ENCODE results near the gene RBFOX1.

RBFOX1 gene

DNA sequence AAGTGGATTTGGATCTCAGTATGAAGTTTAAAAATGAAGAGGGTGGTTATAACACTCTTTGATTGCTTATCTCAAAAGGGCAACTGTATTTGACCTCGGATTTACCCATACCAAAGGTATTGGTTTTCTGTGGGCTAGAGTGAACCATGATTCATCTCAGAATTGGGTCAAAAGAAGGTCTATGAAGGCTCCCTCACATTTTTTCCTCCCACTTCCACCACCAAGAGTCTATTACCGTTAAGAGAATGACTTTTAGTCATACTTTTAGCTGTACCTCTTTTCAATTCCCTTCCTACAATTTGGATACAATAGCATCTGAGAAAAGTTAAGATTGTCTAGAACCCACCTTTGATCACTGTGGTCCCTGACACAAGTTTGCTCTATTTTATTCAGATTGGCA is 280.9 kb downstream of the RBFOX1 start:
- no peak overlapping the region for H3K27ac ChIP-seq
- no peak for DNase-seq (ENCODE audit: low spot score)
- no peak overlapping the region for H3K4me3 ChIP-seq
- TF ChIP-seq, protein P1, sequence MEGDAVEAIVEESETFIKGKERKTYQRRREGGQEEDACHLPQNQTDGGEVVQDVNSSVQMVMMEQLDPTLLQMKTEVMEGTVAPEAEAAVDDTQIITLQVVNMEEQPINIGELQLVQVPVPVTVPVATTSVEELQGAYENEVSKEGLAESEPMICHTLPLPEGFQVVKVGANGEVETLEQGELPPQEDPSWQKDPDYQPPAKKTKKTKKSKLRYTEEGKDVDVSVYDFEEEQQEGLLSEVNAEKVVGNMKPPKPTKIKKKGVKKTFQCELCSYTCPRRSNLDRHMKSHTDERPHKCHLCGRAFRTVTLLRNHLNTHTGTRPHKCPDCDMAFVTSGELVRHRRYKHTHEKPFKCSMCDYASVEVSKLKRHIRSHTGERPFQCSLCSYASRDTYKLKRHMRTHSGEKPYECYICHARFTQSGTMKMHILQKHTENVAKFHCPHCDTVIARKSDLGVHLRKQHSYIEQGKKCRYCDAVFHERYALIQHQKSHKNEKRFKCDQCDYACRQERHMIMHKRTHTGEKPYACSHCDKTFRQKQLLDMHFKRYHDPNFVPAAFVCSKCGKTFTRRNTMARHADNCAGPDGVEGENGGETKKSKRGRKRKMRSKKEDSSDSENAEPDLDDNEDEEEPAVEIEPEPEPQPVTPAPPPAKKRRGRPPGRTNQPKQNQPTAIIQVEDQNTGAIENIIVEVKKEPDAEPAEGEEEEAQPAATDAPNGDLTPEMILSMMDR (IDR thresholded peaks at IDR 0.05): no peak

DNA sequence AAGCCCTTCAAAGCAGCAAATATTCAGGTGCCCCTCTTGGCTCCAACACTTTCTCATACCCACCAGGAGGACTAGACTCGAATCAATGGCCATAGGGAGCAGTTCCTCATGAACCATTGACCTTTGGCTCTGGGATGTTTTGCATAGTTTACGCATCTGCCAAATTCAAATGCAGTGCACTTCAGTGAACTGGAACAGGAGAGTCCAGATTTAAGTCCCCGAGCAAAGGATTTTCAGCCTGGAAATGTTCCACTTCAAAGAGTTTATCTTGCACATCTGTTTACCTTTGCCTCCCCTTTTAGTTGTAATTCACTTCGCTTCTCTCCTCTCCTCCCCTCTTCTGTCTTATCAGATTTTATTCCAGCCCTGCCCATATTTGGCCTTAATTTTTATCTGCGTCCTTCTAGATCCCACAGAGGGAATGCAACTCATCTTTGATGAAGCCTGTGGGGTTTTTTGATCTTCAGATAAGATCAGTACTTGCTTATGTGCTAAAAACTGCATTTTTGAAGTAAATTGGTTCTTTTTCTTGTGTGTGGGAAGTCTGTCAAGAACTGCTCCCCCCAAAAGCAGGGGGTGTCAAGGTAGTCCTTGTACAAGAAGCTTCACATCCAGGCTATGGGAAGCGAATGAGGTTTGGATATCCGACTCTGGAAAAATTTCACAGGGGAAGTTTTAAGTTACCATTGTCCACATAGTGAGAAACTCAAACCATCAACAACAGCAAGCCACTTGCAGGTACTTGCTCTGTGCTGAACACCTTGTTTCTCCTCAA is 281.6 kb downstream of the RBFOX1 start:
- TF ChIP-seq, protein P1 (IDR thresholded peaks at IDR 0.05): no peak
- DNase-seq (ENCODE audit: low spot score): no peak
- Histone ChIP-seq H3K27ac (no peak overlapping the region), H3K4me3 (no peak overlapping the region)

DNA sequence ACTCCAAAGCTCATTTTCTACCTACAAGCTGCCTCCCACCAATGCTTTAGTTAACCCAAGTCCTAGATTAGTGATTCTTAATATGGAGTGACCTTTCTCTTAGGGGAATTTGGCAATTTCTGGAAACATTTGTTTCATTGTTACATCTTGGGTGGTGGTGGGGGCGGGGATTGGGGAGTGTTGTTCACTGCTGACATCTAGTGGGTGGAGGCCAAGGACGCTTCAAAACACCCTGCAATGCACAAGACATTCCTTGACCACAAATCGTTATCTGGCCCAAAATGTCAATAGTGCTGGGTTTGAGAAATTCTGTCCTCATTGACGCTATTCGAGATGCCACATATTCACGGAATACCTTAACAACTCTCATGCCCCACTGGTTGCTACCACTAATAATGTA is 282.9 kb downstream of the RBFOX1 start:
- no peak for DNase-seq (ENCODE audit: low spot score)
- TF ChIP-seq, protein P1 (IDR thresholded peaks at IDR 0.05): no peak
- no peak overlapping the region for H3K27ac ChIP-seq
- no peak overlapping the region for H3K4me3 ChIP-seq

DNA sequence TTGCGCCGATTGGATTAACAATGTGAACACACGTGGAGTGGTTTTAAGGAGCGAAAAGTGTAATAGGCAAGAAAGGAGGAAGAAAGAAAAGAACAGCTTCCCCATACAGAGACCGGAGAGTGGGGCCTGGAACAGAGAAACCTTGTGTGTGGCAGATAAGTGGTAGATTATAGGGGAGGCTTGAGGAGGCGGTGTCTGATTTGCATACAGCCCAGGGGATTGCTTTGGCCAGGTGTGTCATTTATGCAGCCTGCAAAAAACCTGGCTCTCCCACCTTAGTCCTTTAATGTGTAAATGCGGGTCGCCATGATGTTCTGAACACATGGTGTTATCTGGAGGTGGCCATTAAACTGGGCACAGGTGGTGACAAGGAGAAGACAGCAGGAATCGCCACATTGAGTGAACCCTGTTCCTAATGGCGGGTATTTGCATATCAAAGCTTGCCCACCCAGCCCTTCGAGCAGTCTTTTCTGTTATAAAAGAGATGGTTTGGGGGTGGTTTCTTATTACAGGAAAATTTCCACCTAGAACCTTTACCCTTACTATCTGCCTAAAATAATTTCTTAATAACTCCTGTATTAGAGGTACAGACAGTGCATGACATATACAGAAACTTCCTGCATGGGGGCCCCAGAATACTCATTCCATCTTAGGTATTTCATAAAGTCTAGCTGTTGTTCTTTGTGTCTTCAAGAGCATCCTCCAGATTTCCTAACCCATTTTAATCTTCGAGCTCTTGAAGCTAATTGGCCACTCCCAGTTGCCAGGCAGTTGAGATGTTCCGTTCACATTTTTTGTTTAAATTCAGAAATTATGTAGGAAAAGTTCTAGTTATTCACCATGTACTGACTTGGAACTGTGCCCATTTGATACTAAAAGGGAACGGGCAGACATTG is 292.5 kb downstream of the RBFOX1 start:
- TF ChIP-seq, protein P1 (IDR thresholded peaks at IDR 0.05): no peak
- no peak for DNase-seq (ENCODE audit: low spot score)

DNA sequence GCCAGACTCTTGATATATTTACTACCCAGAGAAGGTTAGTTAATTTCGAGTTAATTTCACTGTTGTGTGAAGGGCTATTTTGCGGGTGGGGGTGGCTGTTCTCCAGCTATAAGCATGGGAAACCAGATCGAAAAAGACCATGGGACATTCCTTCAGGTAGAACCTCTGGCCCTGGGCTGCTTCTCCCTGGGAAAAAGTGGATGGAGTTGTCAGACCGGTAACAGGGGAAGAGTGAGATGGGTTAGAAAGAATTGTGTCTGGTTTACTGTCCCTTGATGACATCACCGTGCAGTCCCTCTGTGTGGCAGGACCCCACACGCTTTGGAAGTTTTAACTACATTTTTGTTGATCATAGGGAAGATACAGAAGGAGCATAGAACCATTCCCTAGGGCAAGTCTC is 296.3 kb downstream of the RBFOX1 start:
- Histone ChIP-seq H3K27ac (no peak overlapping the region), H3K4me3 (no peak overlapping the region)
- DNase-seq (ENCODE audit: low spot score): no peak
- TF ChIP-seq, protein P1 (IDR thresholded peaks at IDR 0.05): no peak

More for the DNA sequence above, 292.5 kb downstream of the RBFOX1 start:
- Histone ChIP-seq H3K4me3 (no peak overlapping the region), H3K27ac (no peak overlapping the region)

DNA sequence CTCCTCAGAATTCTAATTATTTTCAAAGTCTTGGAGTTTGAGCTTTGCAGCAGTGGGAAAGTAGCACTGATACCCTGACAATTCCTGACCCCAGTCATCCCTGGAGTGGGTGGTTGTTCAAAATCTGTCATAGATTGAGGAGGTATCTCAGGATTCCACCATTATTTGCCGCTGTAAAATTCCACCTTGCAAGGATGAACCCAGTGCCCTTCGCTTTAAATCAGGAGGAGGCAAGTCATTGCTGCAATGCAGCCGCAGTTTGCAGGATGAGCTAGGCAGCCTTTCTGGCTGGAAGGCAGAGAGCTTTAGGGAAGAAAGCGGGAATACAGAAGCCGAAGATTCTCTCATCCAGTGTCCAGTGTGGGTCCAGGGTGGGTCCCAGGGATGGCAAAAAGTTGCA is 296.9 kb downstream of the RBFOX1 start:
- H3K27ac ChIP-seq: no peak overlapping the region
- TF ChIP-seq, protein P1 (IDR thresholded peaks at IDR 0.05): no peak
- no peak for DNase-seq (ENCODE audit: low spot score)
- H3K4me3 ChIP-seq: no peak overlapping the region
